Measurements from ENCODE around the gene SAA4. TPM values are rescaled to one million over a fixed set of nuclear protein-coding genes. Genes with fewer than 3 reads are reported as not detected.
A peak's percentile ranks its signal among the peaks of the same experiment; 100 is the strongest.
"Not testable (repeated sequence)": the region's sequence is repeated elsewhere in the genome, so short reads cannot be mapped to it uniquely, and the experiment has no call there.

Gene SAA4
- total and polyA plus RNA-seq, 9 of the 15 experiments (the other 6 are each of a cell fraction or from before 2014, with no cell fraction given): not detected

- H3K27me3 ChIP-seq (ENCODE audit: control insufficient read depth in 2 of 2, insufficient read depth in 2 of 2, low read length in 2 of 2): peaks cover 21 to 38% of the 10 kb centered on the region in 2 experiments; a peak in 4 of 5 replicates
- H3K9me1 ChIP-seq (ENCODE audit: control insufficient read depth, insufficient read depth, low read length); H3K79me2 ChIP-seq (ENCODE audit: control insufficient read depth, insufficient read depth, low read length); ATAC-seq; in situ Hi-C loops (cut with MboI); H3K9ac ChIP-seq (ENCODE audit: insufficient read depth in 1 of 2, low read depth in 2 of 2, low read length in 2 of 2); H3K36me3 ChIP-seq (ENCODE audit: control insufficient read depth, insufficient read depth, low read length); H3K27ac ChIP-seq (ENCODE audit: extremely low read depth, low read depth, low read length); H2AFZ ChIP-seq (ENCODE audit: low read depth, low read length); H3K4me2 ChIP-seq (ENCODE audit: insufficient read depth, low read length); BruUV-seq (replicated peaks); H3K4me3 ChIP-seq; DNase-seq (ENCODE audit: extremely low read depth in 1 of 4, low spot score in 3 of 4); H3K9me3 ChIP-seq (replicated peaks; ENCODE audit: control insufficient read depth, insufficient read depth, low read depth, low read length); FAIRE-seq; H4K20me1 ChIP-seq (replicated peaks; ENCODE audit: control insufficient read depth, insufficient read depth, low read length); POLR2A ChIA-PET; intact Hi-C loops (cut with micrococcal nuclease); CTCF ChIA-PET (ENCODE audit: low intra/inter-chr PET ratio); H3K4me1 ChIP-seq (replicated peaks in 1 of 2; ENCODE audit: control insufficient read depth in 2 of 2, insufficient read depth in 2 of 2, low read length in 2 of 2); TF ChIP-seq CEBPG (CRISPR knock-in tag; IDR thresholded peaks at IDR 0.05): not testable (repeated sequence)
- 1% methylated on average over 5 of the region's 10 CpGs for WGBS (ENCODE audit: insufficient coverage, low coverage, missing lambda C conversion rate)
- 0 out of 4 replicates have a peak, but pooled peaks of 1 of the 2 experiments have one; percentile 18 for TF ChIP-seq CEBPG (tag; conservative IDR thresholded peaks at IDR 0.05 in 1 of 2, IDR thresholded peaks at IDR 0.05 in 1 of 2)
Measured at GRCh38 chr11:18267335-18268133, 30.9 kb upstream of the SAA4 start.

GRCh38 chr11:18265949-18266348 lies 29.3 kb upstream of the SAA4 start, which contains the start of gene SAA1:
SAA1 (plus strand) TSS chr11:18266264; CDS start chr11:18266888, 624 bp downstream.
- Histone ChIP-seq H2AFZ (ENCODE audit: low read depth, low read length) (no peak within 1 kb of the TSS), H3K9me1 (ENCODE audit: control insufficient read depth, insufficient read depth, low read length) (no peaks in the 10 kb centered on the region), H3K4me3 (no peak within 1 kb of the TSS), H3K79me2 (ENCODE audit: control insufficient read depth, insufficient read depth, low read length) (no peaks in the 10 kb centered on the region), H4K20me1 (replicated peaks; ENCODE audit: control insufficient read depth, insufficient read depth, low read length) (no peaks in the 10 kb centered on the region), H3K27me3 (ENCODE audit: control insufficient read depth in 2 of 2, insufficient read depth in 2 of 2, low read length in 2 of 2) (peaks cover 17 to 43% of the 10 kb centered on the region in 2 experiments; a peak in 4 of 5 replicates), H3K27ac (ENCODE audit: extremely low read depth, low read depth, low read length) (no peak within 1 kb of the TSS), H3K4me1 (replicated peaks in 1 of 2; ENCODE audit: control insufficient read depth in 2 of 2, insufficient read depth in 2 of 2, low read length in 2 of 2) (no peaks in the 10 kb centered on the region), H3K9ac (ENCODE audit: insufficient read depth in 1 of 2, low read depth in 2 of 2, low read length in 2 of 2) (no peak within 1 kb of the TSS), H3K36me3 (ENCODE audit: control insufficient read depth, insufficient read depth, low read length) (no peaks in the 10 kb centered on the region), H3K9me3 (replicated peaks; ENCODE audit: control insufficient read depth, insufficient read depth, low read depth, low read length) (no peaks in the 10 kb centered on the region), H3K4me2 (ENCODE audit: insufficient read depth, low read length) (no peak within 1 kb of the TSS)
- POLR2A ChIA-PET: interaction anchor here (0.7 to 0.9 kb wide), 2 partner anchors 10 to 177 kb away, joined by 3 read pairs; no protein-coding TSS in a partner anchor
- ATAC-seq: no peak
- WGBS (ENCODE audit: insufficient coverage, low coverage, missing lambda C conversion rate): 1% methylated on average over 8 of the region's 8 CpGs
- intact Hi-C loops (cut with micrococcal nuclease): no loop called here
- BruUV-seq (replicated peaks): no TSS peak
- CTCF ChIA-PET (ENCODE audit: low intra/inter-chr PET ratio): no interaction called here
- in situ Hi-C loops (cut with MboI): no loop called here
- no peak for DNase-seq (ENCODE audit: extremely low read depth in 1 of 4, low spot score in 3 of 4)
- FAIRE-seq: no peak
- TF ChIP-seq CBX8 (IDR thresholded peaks at IDR 0.05; ENCODE audit: borderline replicate concordance, extremely low read depth, low read depth, low read length, poor library complexity, severe bottlenecking): no peak
- TF ChIP-seq BRF1 (IDR thresholded peaks at IDR 0.05; ENCODE audit: borderline replicate concordance, extremely low read depth, insufficient read length): no peak
- TF ChIP-seq IFI16 (CRISPR knock-in tag; IDR thresholded peaks at IDR 0.05): no peak
- TF ChIP-seq PHF21A (IDR thresholded peaks at IDR 0.05; ENCODE audit: borderline replicate concordance, low read depth): no peak
- TF ChIP-seq FOXK1 (CRISPR knock-in tag; IDR thresholded peaks at IDR 0.05; ENCODE audit: borderline replicate concordance): no peak
- no peak for TF ChIP-seq ZNF316 (IDR thresholded peaks at IDR 0.05)
- no peak for TF ChIP-seq RREB1 (CRISPR knock-in tag; IDR thresholded peaks at IDR 0.05)

Measured in K562 (cell line).